Cardiac ventricle fibroblast (primary cell): ENCODE results near the gene BMP2. TPM values are rescaled to one million over a fixed set of nuclear protein-coding genes. Genes with fewer than 3 reads are reported as not detected.

ENCODE experiments used
- total RNA-seq: library from RNA; depleted of rRNA; stranded (reverse); fragments of >200 nt; gene quantifications from 2 replicates; pipeline ENCODE4 v1.2.3, GENCODE V29; 2015

Gene BMP2
- 5.1 and 5.8 TPM in 2 replicates for total RNA-seq

GRCh38 chr20:6767536-6768227 lies at the start of gene BMP2:
TSS of gene BMP2 (plus strand) at chr20:6767686. CDS start at chr20:6770127, 2,441 bp downstream.

